ENCODE measurements around the gene CNKSR1.

DNA sequence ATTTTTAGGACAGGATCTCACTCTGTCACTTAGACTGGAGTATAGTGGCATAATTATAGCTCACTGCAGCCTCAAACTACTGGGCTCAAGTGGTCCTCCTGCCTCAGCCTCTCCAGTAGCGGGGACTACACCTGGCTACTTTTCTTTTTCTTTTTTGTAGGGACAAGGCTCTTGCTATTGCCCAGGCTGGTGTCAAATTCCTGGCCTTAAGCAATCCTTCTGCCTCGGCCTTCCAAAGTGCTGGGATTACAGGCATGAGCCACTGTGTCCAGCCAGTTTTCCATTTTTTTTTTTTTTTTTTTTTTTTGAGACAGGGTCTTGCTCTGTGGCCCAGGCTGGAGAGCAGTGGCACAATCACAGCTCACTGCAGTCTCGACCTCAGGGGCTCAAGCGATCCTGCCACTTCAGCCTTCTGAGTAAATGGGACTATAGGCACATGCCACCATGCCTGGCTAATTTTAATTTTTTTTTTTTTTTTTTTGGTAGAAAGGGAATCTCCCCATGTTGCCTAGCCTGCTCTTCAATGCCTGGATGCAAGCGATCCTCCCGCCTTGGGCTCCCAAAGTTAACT is 36.1 kb downstream of the CNKSR1 start:
- TF ChIP-seq EZH2 (IDR thresholded peaks at IDR 0.05; ENCODE audit: borderline replicate concordance, low read length), result no peak
- TF ChIP-seq, protein P1, sequence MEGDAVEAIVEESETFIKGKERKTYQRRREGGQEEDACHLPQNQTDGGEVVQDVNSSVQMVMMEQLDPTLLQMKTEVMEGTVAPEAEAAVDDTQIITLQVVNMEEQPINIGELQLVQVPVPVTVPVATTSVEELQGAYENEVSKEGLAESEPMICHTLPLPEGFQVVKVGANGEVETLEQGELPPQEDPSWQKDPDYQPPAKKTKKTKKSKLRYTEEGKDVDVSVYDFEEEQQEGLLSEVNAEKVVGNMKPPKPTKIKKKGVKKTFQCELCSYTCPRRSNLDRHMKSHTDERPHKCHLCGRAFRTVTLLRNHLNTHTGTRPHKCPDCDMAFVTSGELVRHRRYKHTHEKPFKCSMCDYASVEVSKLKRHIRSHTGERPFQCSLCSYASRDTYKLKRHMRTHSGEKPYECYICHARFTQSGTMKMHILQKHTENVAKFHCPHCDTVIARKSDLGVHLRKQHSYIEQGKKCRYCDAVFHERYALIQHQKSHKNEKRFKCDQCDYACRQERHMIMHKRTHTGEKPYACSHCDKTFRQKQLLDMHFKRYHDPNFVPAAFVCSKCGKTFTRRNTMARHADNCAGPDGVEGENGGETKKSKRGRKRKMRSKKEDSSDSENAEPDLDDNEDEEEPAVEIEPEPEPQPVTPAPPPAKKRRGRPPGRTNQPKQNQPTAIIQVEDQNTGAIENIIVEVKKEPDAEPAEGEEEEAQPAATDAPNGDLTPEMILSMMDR (IDR thresholded peaks at IDR 0.05; ENCODE audit: low read length), result no peak
